HCT116 (cell line): Measurements from ENCODE around the gene QRICH1. TPM values are rescaled to one million over a fixed set of nuclear protein-coding genes. Genes with fewer than 3 reads are reported as not detected.

ENCODE experiments used
- ATAC-seq: fragments of 200-7000 bp; cut with Tn5 transposase; 2 replicates; pipeline ENCODE4 v1.9.1; 2020; ENCODE audit warnings: mild to moderate bottlenecking, moderate library complexity
- BruUV-seq: library from RNA; stranded (reverse); fragments of 400-500 nt; replicated peaks from 2 replicates; lab custom pipeline; 2021; lab: Mats Ljungman, UMichigan
- CTCF ChIA-PET: fragments of 300-600 bp; sonication (Branson Sonifier 250); formaldehyde crosslinking; loops from one replicate; lab custom pipeline; 2021; ENCODE audit warnings: antibody characterized with exemption; lab: Charles Lee
- POLR2A ChIA-PET: fragments of 300-600, 350-600 bp; sonication (Branson Sonifier 250); formaldehyde crosslinking; loops from one replicate; lab custom pipeline; 2021; ENCODE audit warnings: antibody characterized with exemption; lab: Charles Lee
- RAD21 ChIA-PET, 2 experiments: fragments of 300-600 bp; sonication (Branson Sonifier 250); formaldehyde crosslinking; loops; one replicate each; lab custom pipeline; 2023; ENCODE audit warnings: low total read pairs in 2 of 2; ENCODE audit not compliant: uncharacterized antibody in 2 of 2, unreplicated experiment in 2 of 2, low non-redundant PET in 1 of 2; lab: Charles Lee
- DNase-seq: peaks from one replicate; pipeline ENCODE4 v3.0.0-alpha.2; 2010; ENCODE audit warnings: low read depth, low spot score
- H2AFZ ChIP-seq: fragments of 200-600 bp; shearing (Covaris generic), sonication (generic); 2 replicates; pipeline ENCODE4 v1.6.1; 2017; ENCODE audit warnings: low read depth, mixed run types, mixed read lengths, antibody characterized with exemption, low read length; ENCODE audit not compliant: poor library complexity, severe bottlenecking
- H3K27ac ChIP-seq: 2 replicates; pipeline ENCODE4 v1.5.1; 2012; ENCODE audit warnings: low read depth, low read length
- H3K27me3 ChIP-seq: fragments of 200-600 bp; sonication (generic); 2 replicates; pipeline ENCODE4 v1.6.1; 2016; ENCODE audit warnings: mixed run types, low read length, mixed read lengths; ENCODE audit not compliant: insufficient read depth
- H3K36me3 ChIP-seq, 2 experiments: fragments of 200-500 bp in 1 of 2; fragments of 200-600 bp in 1 of 2; sonication (Bioruptor generic) in 1 of 2; sonication (generic) in 1 of 2; 2 replicates each; pipeline versions ENCODE4 v1.5.1 to v1.6.1; 2014 to 2016; ENCODE audit warnings: low read length in 2 of 2, inconsistent platforms in 1 of 2, mixed read lengths in 1 of 2, mixed run types in 1 of 2; ENCODE audit not compliant: insufficient read depth in 2 of 2, control insufficient read depth in 1 of 2
- H3K4me1 ChIP-seq, 2 experiments: fragments of 200-600 bp in 1 of 2; sonication (generic) in 1 of 2; 2 replicates each; pipeline versions ENCODE4 v1.5.1 to v1.6.1; 2012 to 2017; ENCODE audit warnings: low read length in 2 of 2, inconsistent platforms in 1 of 2, mild to moderate bottlenecking in 1 of 2, mixed read lengths in 1 of 2, mixed run types in 1 of 2, moderate library complexity in 1 of 2; ENCODE audit not compliant: insufficient read depth in 2 of 2, control insufficient read depth in 1 of 2
- H3K4me2 ChIP-seq: fragments of 200-600 bp; sonication (generic); 2 replicates; pipeline ENCODE4 v1.6.1; 2017; ENCODE audit warnings: mixed run types, low read length, mixed read lengths
- H3K4me3 ChIP-seq, 2 experiments: fragments of 200-600 bp in 1 of 2; sonication (generic) in 1 of 2; replicated peaks in 1 of 2; 2 replicates each; pipeline ENCODE4 v1.5.1; 2011 to 2016; ENCODE audit warnings: low read length in 2 of 2, control low read depth in 1 of 2, low read depth in 1 of 2, mild to moderate bottlenecking in 1 of 2, mixed read lengths in 1 of 2, mixed run types in 1 of 2
- H3K79me2 ChIP-seq: fragments of 200-600 bp; sonication (generic); 2 replicates; pipeline ENCODE4 v1.6.1; 2017; ENCODE audit warnings: mild to moderate bottlenecking, mixed run types, low read length, moderate library complexity, mixed read lengths; ENCODE audit not compliant: insufficient read depth
- H3K9ac ChIP-seq: fragments of 200-600 bp; sonication (generic); 2 replicates; pipeline ENCODE4 v1.6.1; 2016; ENCODE audit warnings: low read length, mixed read lengths
- H3K9me2 ChIP-seq: fragments of 200-600 bp; sonication (generic), shearing (Covaris generic); 2 replicates; pipeline ENCODE4 v1.6.1; 2017; ENCODE audit warnings: mixed run types, mild to moderate bottlenecking, moderate library complexity; ENCODE audit not compliant: insufficient read depth
- H3K9me3 ChIP-seq, 2 experiments: fragments of 200-500 bp in 1 of 2; fragments of 200-600 bp in 1 of 2; sonication (Bioruptor generic) in 1 of 2; sonication (generic) in 1 of 2; 2 replicates each; pipeline ENCODE4 v1.6.1; 2014 to 2017; ENCODE audit warnings: low read length in 2 of 2, mixed read lengths in 2 of 2, inconsistent platforms in 1 of 2, low read depth in 1 of 2, mild to moderate bottlenecking in 1 of 2, mixed run types in 1 of 2, moderate library complexity in 1 of 2; ENCODE audit not compliant: control insufficient read depth in 1 of 2, insufficient read depth in 1 of 2
- H4K20me1 ChIP-seq: fragments of 200-600 bp; sonication (generic), shearing (Covaris generic); 2 replicates; pipeline ENCODE4 v1.6.1; 2017; ENCODE audit warnings: mixed run types, mild to moderate bottlenecking, moderate library complexity; ENCODE audit not compliant: insufficient read depth
- CEBPB ChIP-seq: IDR thresholded peaks from 2 replicates; pipeline ENCODE4 v1.6.1; 2012; ENCODE audit warnings: low read depth
- ELF1 ChIP-seq: IDR thresholded peaks from 2 replicates; pipeline ENCODE4 v1.6.1; 2012; ENCODE audit warnings: low read depth, borderline replicate concordance
- FOSL1 ChIP-seq: IDR thresholded peaks from 2 replicates; pipeline ENCODE4 v1.6.1; 2012; ENCODE audit warnings: low read depth
- POLR2A ChIP-seq: IDR thresholded peaks from 2 replicates; pipeline ENCODE4 v1.7.0; 2011; ENCODE audit warnings: borderline replicate concordance; ENCODE audit not compliant: insufficient read depth, insufficient read length; ENCODE audit errors: extremely low read depth
- POLR2AphosphoS5 ChIP-seq: IDR thresholded peaks from 2 replicates; pipeline ENCODE4 v1.6.1; 2011; ENCODE audit warnings: mild to moderate bottlenecking, low read depth, low read length, moderate library complexity
- SP1 ChIP-seq: IDR thresholded peaks from 2 replicates; pipeline ENCODE4 v1.6.1; 2012; ENCODE audit warnings: low read depth
- TCF7L2 ChIP-seq: IDR thresholded peaks from 2 replicates; pipeline ENCODE4 v1.7.0; 2011; ENCODE audit warnings: borderline replicate concordance, inconsistent platforms; ENCODE audit not compliant: insufficient read depth, insufficient read length; ENCODE audit errors: extremely low read depth
- YY1 ChIP-seq: IDR thresholded peaks from 2 replicates; pipeline ENCODE4 v1.6.1; 2011; ENCODE audit warnings: low read length, low read depth, moderate library complexity, mild to moderate bottlenecking; ENCODE audit not compliant: insufficient replicate concordance; ENCODE audit errors: extremely low read depth
- ZFX ChIP-seq: fragments of 450-650 bp; IDR thresholded peaks from 2 replicates; pipeline ENCODE4 v1.6.1; 2017
- intact Hi-C: fragments of 100-400 bp; cut with micrococcal nuclease; formaldehyde crosslinking; loops from 2 replicates; pipeline ENCODE4 v1.10.0; 2022
- total RNA-seq: library from RNA; stranded (reverse); gene quantifications from one replicate; pipeline ENCODE4 v1.2.1, GENCODE V29; 2021; ENCODE audit not compliant: unreplicated experiment

Gene QRICH1
- total RNA-seq, 1 experiment from 2014 or later, result 105 TPM

DNA sequence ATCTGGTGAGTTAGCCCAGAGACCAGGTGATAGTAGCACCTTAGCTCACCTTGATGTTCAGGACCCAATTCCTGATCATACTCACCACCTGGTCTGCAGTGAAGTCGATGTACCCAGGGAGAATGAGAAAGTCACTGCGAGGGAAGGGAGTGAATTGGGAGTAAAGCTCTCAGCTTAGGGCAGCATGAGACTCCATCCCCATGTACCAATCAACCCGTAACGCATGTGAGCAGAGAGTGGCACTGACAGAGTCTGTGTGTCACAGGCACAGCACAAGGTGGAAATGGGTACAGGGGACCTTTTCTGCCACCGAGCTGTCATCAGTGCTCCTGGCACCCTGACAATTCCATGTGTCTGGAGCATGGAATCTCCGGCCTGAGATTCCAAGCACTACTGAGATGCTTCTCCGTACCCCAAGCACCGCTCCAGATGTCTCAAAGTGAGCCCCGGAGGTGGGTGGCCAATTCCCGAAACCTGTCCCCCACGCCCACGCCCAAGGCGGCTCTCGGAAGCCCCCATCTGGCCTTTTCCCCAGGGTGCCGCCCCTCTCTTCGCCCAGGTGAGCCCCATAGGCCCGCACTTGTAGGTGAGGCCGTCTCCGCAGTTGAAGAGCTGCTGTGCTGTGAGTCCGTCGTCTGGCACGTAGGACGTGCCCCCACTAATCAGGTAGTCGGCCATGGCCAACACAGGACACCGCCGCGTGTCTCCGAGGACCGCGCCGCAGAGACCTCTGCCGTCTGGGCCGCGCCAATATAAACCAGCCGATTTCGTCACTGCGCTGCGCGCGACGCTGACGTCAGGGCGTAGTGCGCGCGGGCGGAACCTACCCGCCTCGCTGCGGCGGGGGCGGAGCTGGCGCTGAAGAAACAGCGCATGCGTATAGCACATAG, 65.0 kb downstream of the QRICH1 start, which contains the start of gene IMPDH2:
Gene IMPDH2, minus strand, starts transcription at position 726 of the 890 bp plus-strand sequence. Its CDS starts 48 bp downstream, at position 678.
- ATAC-seq (peak; percentile 88), DNase-seq (peak; percentile 87)
- Histone ChIP-seq H3K79me2 (peaks cover 53% of the 10 kb centered on the region), H3K36me3 (peaks cover 34 to 68% of the 10 kb centered on the region in 2 experiments), H2AFZ (no peak within 1 kb of the TSS), H3K4me1 (peaks cover 3 to 38% of the 10 kb centered on the region in 2 experiments; a peak in 3 of 4 replicates), H3K27ac (peak within 1 kb of the TSS; percentile 68), H3K9me3 (no peaks in the 10 kb centered on the region), H3K4me3 (peak within 1 kb of the TSS; percentile 97), H3K4me2 (peak within 1 kb of the TSS; percentile 93)
- TSS peak; percentile 59 for BruUV-seq
- ChIA-PET RAD21 (interaction anchor here in 1 of 2 experiments (0.7 kb wide), 1 partner anchor 506 kb away, joined by 3 read pairs; no protein-coding TSS in a partner anchor), POLR2A (interaction anchor here (0.6 to 1.8 kb wide), 20 partner anchors 9 to 589 kb away, joined by 3 to 41 read pairs (median 5); partner anchors contain the start of genes CCDC51, DALRD3, LAMB2 and P4HTM), CTCF (interaction anchor here (0.6 to 1.3 kb wide), 4 partner anchors 15 to 65 kb away, joined by 3 read pairs; partner anchors contain the start of genes QRICH1 and WDR6)
- intact Hi-C loops, result loop anchor here (2.0 kb wide), 1 partner anchor 66 kb away; the partner anchor contains the start of gene QRICH1
- TF ChIP-seq POLR2AphosphoS5, result peak; percentile 100
- TF ChIP-seq ZFX, result peak; percentile 68; the same call in 1 of the 2 replicates
- peak; percentile 32 for TF ChIP-seq TCF7L2
- TF ChIP-seq SP1, result no peak
- TF ChIP-seq FOSL1, result no peak
- TF ChIP-seq POLR2A, result peak; percentile 99
- TF ChIP-seq ELF1, result no peak
- peak; percentile 72 for TF ChIP-seq YY1
- no peak for TF ChIP-seq CEBPB
- TF ChIP-seq, all 23 proteins: peak for 5
- Histone ChIP-seq H3K27me3 (no peaks in the 10 kb centered on the region), H3K9ac (peak within 1 kb of the TSS; percentile 99), H4K20me1 (peaks cover 4% of the 10 kb centered on the region; the same call in 1 of the 2 replicates), H3K9me2 (no peaks in the 10 kb centered on the region)
